Measurements from ENCODE around the gene TIMM9.

GRCh38 chr14:58430156-58430555 is 2.8 kb upstream of the TIMM9 start:
- TF ChIP-seq, protein P1, sequence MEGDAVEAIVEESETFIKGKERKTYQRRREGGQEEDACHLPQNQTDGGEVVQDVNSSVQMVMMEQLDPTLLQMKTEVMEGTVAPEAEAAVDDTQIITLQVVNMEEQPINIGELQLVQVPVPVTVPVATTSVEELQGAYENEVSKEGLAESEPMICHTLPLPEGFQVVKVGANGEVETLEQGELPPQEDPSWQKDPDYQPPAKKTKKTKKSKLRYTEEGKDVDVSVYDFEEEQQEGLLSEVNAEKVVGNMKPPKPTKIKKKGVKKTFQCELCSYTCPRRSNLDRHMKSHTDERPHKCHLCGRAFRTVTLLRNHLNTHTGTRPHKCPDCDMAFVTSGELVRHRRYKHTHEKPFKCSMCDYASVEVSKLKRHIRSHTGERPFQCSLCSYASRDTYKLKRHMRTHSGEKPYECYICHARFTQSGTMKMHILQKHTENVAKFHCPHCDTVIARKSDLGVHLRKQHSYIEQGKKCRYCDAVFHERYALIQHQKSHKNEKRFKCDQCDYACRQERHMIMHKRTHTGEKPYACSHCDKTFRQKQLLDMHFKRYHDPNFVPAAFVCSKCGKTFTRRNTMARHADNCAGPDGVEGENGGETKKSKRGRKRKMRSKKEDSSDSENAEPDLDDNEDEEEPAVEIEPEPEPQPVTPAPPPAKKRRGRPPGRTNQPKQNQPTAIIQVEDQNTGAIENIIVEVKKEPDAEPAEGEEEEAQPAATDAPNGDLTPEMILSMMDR (IDR thresholded peaks at IDR 0.05; ENCODE audit: low read depth, low read length, poor library complexity, severe bottlenecking), result no peak
- TF ChIP-seq EZH2phosphoT487 (IDR thresholded peaks at IDR 0.05; ENCODE audit: borderline replicate concordance, low read length), result no peak

Measured in DOHH2 (cell line).